ENCODE results near the gene MCCD1.
A peak's percentile ranks its signal among the peaks of the same experiment; 100 is the strongest.

The MCCD1 gene

DNA sequence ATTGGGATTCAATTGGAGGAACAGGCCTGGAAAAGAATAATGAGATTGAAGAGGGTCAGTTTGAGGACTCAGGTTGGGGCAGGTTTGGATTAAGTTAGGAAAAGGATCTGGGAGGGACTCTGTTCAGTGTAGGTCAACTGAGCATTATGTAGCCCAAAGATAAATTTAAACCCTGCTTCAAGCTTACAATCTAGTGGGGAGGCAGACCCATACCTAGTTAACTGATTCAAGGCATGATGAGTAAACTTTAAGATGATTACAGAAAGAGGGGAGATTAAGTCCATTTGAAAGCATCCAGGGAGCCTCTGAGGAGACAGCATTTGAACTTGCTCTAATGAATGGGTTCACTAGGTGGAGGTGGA lies 31.9 kb downstream of the MCCD1 start:
- Histone ChIP-seq H3K4me1 (ENCODE audit: control insufficient read depth, insufficient read depth, low read length) (peaks cover 44% of the 10 kb centered on the region), H3K4me2 (ENCODE audit: low read length) (peak overlapping the region; percentile 45), H3K9ac (ENCODE audit: low read depth, low read length) (no peak overlapping the region), H3K27me3 (ENCODE audit: control insufficient read depth, insufficient read depth, low read length) (no peaks in the 10 kb centered on the region), H3K9me3 (replicated peaks; ENCODE audit: low read length) (no peaks in the 10 kb centered on the region), H3K4me3 (ENCODE audit: low read length) (peak overlapping the region; percentile 36), H3K36me3 (ENCODE audit: insufficient read depth, low read length) (peaks cover 27% of the 10 kb centered on the region)

- no peaks in the 10 kb centered on the region for H3K36me3 ChIP-seq (ENCODE audit: insufficient read depth, low read length)
- no peak overlapping the region for H3K9ac ChIP-seq (ENCODE audit: low read depth, low read length)
- H3K4me3 ChIP-seq (ENCODE audit: low read length) = no peak overlapping the region
- peaks cover 12% of the 10 kb centered on the region for H3K4me1 ChIP-seq (ENCODE audit: control insufficient read depth, insufficient read depth, low read length)
- H3K4me2 ChIP-seq (ENCODE audit: low read length) = no peak overlapping the region
- H3K9me3 ChIP-seq (replicated peaks; ENCODE audit: low read length) = no peaks in the 10 kb centered on the region
- no peaks in the 10 kb centered on the region for H3K27me3 ChIP-seq (ENCODE audit: control insufficient read depth, insufficient read depth, low read length)
Measured at GRCh38 chr6:31567531-31568370, 39.0 kb downstream of the MCCD1 start.

- Histone ChIP-seq H3K4me3 (ENCODE audit: low read length) (no peak overlapping the region), H3K9ac (ENCODE audit: low read depth, low read length) (no peak overlapping the region), H3K4me1 (ENCODE audit: control insufficient read depth, insufficient read depth, low read length) (peaks cover 4% of the 10 kb centered on the region), H3K27me3 (ENCODE audit: control insufficient read depth, insufficient read depth, low read length) (no peaks in the 10 kb centered on the region), H3K36me3 (ENCODE audit: insufficient read depth, low read length) (no peaks in the 10 kb centered on the region), H3K9me3 (replicated peaks; ENCODE audit: low read length) (no peaks in the 10 kb centered on the region), H3K4me2 (ENCODE audit: low read length) (no peak overlapping the region)
Measured at GRCh38 chr6:31568537-31568961, 39.8 kb downstream of the MCCD1 start.

DNA sequence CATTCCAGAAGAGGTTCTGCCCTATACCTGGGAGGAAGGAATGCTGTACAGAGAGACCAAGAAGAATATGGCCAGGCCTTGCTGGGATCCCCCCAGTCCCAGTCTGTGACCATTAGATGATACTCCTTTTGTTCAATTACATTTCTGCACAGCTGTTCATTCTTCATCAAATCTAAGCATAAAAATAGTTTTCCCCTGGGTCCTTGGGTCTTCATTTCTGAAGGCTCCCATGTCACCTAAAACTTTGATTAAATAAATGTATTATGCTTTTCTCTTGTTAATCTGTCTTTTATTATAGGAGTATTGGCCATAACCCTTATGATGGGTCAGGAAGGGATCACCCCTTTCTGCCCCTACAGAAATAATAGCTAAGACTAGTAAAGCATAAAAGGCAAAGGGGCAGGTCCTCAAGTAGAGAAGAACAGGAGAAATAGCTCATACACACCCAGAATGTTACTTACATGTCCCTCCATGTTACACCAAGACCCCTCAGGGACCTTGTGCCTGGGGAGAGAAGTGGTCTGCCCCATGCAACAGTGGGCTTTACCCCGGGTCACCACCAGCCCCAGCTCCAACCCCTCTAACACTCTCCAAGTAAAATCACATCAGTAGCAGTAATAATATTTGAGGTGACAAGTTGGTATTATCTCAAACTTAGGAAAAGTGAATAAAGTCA lies 41.2 kb downstream of the MCCD1 start:
- Histone ChIP-seq H3K4me2 (ENCODE audit: low read length) (no peak overlapping the region), H3K9ac (ENCODE audit: low read depth, low read length) (no peak overlapping the region), H3K4me3 (ENCODE audit: low read length) (no peak overlapping the region), H3K36me3 (ENCODE audit: insufficient read depth, low read length) (no peaks in the 10 kb centered on the region), H3K9me3 (replicated peaks; ENCODE audit: low read length) (no peaks in the 10 kb centered on the region), H3K27me3 (ENCODE audit: control insufficient read depth, insufficient read depth, low read length) (peaks cover 3% of the 10 kb centered on the region), H3K4me1 (ENCODE audit: control insufficient read depth, insufficient read depth, low read length) (no peaks in the 10 kb centered on the region)

DNA sequence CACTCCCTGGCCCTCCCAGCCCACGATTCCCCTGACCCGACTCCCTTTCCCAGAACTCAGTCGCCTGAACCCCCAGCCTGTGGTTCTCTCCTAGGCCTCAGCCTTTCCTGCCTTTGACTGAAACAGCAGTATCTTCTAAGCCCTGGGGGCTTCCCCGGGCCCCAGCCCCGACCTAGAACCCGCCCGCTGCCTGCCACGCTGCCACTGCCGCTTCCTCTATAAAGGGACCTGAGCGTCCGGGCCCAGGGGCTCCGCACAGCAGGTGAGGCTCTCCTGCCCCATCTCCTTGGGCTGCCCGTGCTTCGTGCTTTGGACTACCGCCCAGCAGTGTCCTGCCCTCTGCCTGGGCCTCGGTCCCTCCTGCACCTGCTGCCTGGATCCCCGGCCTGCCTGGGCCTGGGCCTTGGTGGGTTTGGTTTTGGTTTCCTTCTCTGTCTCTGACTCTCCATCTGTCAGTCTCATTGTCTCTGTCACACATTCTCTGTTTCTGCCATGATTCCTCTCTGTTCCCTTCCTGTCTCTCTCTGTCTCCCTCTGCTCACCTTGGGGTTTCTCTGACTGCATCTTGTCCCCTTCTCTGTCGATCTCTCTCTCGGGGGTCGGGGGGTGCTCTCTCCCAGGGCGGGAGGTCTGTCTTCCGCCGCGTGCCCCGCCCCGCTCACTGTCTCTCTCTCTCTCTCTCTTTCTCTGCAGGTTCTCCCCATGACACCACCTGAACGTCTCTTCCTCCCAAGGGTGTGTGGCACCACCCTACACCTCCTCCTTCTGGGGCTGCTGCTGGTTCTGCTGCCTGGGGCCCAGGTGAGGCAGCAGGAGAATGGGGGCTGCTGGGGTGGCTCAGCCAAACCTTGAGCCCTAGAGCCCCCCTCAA lies 43.5 kb downstream of the MCCD1 start, which contains the start of gene LTA:
Gene LTA (plus strand): TSS at position 249 of the 871 bp plus-strand sequence. CDS start 454 bp downstream, at position 703.
- no peaks in the 10 kb centered on the region for H3K36me3 ChIP-seq (ENCODE audit: insufficient read depth, low read length)
- H3K4me1 ChIP-seq (ENCODE audit: control insufficient read depth, insufficient read depth, low read length) = peaks cover 4% of the 10 kb centered on the region
- peaks cover 12% of the 10 kb centered on the region for H3K27me3 ChIP-seq (ENCODE audit: control insufficient read depth, insufficient read depth, low read length)
- no peak within 1 kb of the TSS for H3K9ac ChIP-seq (ENCODE audit: low read depth, low read length)
- H3K9me3 ChIP-seq (replicated peaks; ENCODE audit: low read length) = no peaks in the 10 kb centered on the region
- H3K4me3 ChIP-seq (ENCODE audit: low read length) = no peak within 1 kb of the TSS
- H3K4me2 ChIP-seq (ENCODE audit: low read length) = no peak within 1 kb of the TSS

DNA sequence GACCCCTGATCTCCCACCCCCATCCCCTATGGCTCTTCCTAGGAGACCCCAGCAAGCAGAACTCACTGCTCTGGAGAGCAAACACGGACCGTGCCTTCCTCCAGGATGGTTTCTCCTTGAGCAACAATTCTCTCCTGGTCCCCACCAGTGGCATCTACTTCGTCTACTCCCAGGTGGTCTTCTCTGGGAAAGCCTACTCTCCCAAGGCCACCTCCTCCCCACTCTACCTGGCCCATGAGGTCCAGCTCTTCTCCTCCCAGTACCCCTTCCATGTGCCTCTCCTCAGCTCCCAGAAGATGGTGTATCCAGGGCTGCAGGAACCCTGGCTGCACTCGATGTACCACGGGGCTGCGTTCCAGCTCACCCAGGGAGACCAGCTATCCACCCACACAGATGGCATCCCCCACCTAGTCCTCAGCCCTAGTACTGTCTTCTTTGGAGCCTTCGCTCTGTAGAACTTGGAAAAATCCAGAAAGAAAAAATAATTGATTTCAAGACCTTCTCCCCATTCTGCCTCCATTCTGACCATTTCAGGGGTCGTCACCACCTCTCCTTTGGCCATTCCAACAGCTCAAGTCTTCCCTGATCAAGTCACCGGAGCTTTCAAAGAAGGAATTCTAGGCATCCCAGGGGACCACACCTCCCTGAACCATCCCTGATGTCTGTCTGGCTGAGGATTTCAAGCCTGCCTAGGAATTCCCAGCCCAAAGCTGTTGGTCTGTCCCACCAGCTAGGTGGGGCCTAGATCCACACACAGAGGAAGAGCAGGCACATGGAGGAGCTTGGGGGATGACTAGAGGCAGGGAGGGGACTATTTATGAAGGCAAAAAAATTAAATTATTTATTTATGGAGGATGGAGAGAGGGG lies 44.7 kb downstream of the MCCD1 start:
- Histone ChIP-seq H3K4me1 (ENCODE audit: control insufficient read depth, insufficient read depth, low read length) (peaks cover 4% of the 10 kb centered on the region), H3K4me2 (ENCODE audit: low read length) (no peak overlapping the region), H3K4me3 (ENCODE audit: low read length) (no peak overlapping the region), H3K9ac (ENCODE audit: low read depth, low read length) (no peak overlapping the region), H3K36me3 (ENCODE audit: insufficient read depth, low read length) (no peaks in the 10 kb centered on the region), H3K27me3 (ENCODE audit: control insufficient read depth, insufficient read depth, low read length) (peaks cover 12% of the 10 kb centered on the region), H3K9me3 (replicated peaks; ENCODE audit: low read length) (no peaks in the 10 kb centered on the region)

GRCh38 chr6:31574106-31575061 lies 45.6 kb downstream of the MCCD1 start:
- Histone ChIP-seq H3K4me2 (ENCODE audit: low read length) (no peak overlapping the region), H3K9ac (ENCODE audit: low read depth, low read length) (no peak overlapping the region), H3K4me1 (ENCODE audit: control insufficient read depth, insufficient read depth, low read length) (peaks cover 4% of the 10 kb centered on the region), H3K27me3 (ENCODE audit: control insufficient read depth, insufficient read depth, low read length) (peaks cover 12% of the 10 kb centered on the region), H3K36me3 (ENCODE audit: insufficient read depth, low read length) (no peaks in the 10 kb centered on the region), H3K9me3 (replicated peaks; ENCODE audit: low read length) (no peaks in the 10 kb centered on the region), H3K4me3 (ENCODE audit: low read length) (no peak overlapping the region)

GRCh38 chr6:31575335-31575901 lies 46.7 kb downstream of the MCCD1 start, which contains the start of gene TNF:
Gene TNF, plus strand, starts transcription at chr6:31575565. Its CDS starts 177 bp downstream, at chr6:31575742.
- H3K36me3 ChIP-seq (ENCODE audit: insufficient read depth, low read length) = no peaks in the 10 kb centered on the region
- H3K4me3 ChIP-seq (ENCODE audit: low read length) = no peak within 1 kb of the TSS
- H3K4me2 ChIP-seq (ENCODE audit: low read length) = no peak within 1 kb of the TSS
- H3K4me1 ChIP-seq (ENCODE audit: control insufficient read depth, insufficient read depth, low read length) = peaks cover 4% of the 10 kb centered on the region
- no peaks in the 10 kb centered on the region for H3K9me3 ChIP-seq (replicated peaks; ENCODE audit: low read length)
- peaks cover 12% of the 10 kb centered on the region for H3K27me3 ChIP-seq (ENCODE audit: control insufficient read depth, insufficient read depth, low read length)
- no peak within 1 kb of the TSS for H3K9ac ChIP-seq (ENCODE audit: low read depth, low read length)

DNA sequence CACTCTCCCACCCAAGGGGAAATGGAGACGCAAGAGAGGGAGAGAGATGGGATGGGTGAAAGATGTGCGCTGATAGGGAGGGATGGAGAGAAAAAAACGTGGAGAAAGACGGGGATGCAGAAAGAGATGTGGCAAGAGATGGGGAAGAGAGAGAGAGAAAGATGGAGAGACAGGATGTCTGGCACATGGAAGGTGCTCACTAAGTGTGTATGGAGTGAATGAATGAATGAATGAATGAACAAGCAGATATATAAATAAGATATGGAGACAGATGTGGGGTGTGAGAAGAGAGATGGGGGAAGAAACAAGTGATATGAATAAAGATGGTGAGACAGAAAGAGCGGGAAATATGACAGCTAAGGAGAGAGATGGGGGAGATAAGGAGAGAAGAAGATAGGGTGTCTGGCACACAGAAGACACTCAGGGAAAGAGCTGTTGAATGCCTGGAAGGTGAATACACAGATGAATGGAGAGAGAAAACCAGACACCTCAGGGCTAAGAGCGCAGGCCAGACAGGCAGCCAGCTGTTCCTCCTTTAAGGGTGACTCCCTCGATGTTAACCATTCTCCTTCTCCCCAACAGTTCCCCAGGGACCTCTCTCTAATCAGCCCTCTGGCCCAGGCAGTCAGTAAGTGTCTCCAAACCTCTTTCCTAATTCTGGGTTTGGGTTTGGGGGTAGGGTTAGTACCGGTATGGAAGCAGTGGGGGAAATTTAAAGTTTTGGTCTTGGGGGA lies 47.4 kb downstream of the MCCD1 start:
- Histone ChIP-seq H3K9me3 (replicated peaks; ENCODE audit: low read length) (no peaks in the 10 kb centered on the region), H3K4me1 (ENCODE audit: control insufficient read depth, insufficient read depth, low read length) (peaks cover 4% of the 10 kb centered on the region), H3K36me3 (ENCODE audit: insufficient read depth, low read length) (no peaks in the 10 kb centered on the region), H3K27me3 (ENCODE audit: control insufficient read depth, insufficient read depth, low read length) (peaks cover 12% of the 10 kb centered on the region), H3K4me3 (ENCODE audit: low read length) (no peak overlapping the region), H3K9ac (ENCODE audit: low read depth, low read length) (no peak overlapping the region), H3K4me2 (ENCODE audit: low read length) (no peak overlapping the region)

Measured in skeletal muscle satellite cell (primary cell).